NK-92 (cell line): ENCODE measurements around the gene SH3GL1.

Source experiments
- DNase-seq: peaks from one replicate; lab custom pipeline; 2025; ENCODE audit not compliant: unreplicated experiment; lab: John Stamatoyannopoulos, UW

The SH3GL1 gene

DNA sequence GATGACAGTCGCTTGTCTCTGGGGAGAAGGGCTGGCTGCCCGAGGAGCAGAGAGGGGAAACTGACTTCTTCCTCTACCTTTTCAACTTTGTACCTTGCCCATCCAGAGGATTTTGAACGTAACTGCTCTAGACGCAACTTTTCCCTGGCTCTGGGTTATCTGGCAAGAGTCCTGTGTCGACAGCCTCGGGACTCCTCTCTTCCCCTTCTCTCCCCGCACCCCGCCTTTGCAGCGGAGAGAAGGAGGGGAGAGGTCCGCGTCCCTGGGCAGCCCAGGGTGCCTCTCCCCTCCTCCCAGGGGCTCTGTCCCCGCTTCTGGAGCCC is 574 bp downstream of the SH3GL1 start:
- no peak for DNase-seq

DNA sequence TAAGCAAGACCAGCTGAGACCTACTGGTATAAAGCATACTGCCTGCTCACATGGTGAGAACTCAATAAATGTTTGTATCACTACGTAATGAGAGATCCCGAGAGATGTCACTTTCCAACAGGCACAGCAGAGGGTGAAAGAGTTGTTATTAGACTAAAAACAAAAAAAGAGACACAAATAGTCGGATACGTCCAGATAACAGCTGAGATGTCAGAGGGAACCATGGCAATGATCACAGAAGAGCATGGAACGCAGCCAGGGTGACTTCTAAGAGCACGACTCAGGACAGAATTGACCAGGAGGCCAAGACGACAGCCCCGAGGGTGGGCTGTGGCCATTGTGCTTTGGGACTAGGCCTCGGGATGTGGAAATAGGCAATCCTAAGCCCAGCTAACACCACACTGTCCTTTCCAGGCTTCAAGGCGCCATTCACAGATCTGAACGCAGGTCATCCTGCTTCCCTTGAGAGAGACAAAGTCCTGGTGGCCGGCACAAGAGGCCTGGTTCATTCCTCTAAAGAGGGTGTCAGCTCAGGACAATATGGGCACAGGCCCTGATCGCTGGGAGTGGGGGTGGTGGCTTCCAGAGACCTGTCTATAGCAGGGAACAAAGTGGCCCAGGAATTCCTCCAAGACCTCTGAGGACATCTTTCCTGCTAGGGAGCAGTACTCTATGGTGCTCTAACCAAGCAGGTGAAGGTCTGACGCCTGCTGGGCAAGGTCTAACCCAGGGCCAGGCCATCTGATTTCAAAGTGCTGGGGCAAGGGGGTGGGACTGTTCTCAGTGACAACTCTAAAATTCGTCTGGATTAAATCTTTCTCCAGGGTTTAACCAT is 3.2 kb downstream of the SH3GL1 start:
- DNase-seq: no peak

- no peak for DNase-seq
Observed at GRCh38 chr19:4393947-4394590, 6.3 kb downstream of the SH3GL1 start.

GRCh38 chr19:4391701-4392483 is 8.5 kb downstream of the SH3GL1 start:
- no peak for DNase-seq

DNA sequence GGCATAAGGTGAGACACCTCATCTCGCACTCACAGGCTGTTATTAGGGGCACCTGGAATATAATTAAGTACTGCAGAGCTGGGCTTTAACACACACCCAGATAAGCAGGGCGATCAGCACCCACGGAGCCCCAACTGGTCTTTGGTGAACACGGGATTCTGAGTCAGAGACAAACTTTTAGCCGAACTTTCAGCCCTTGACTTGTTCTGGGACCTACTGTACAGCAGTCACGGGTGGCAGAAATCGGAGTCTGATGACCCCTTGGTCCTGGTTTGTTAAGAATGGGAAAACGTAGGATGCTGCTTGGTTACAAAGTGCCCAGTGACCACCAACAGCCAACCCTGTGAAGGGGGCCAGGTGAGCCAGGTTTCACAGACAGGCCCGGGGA is 9.0 kb downstream of the SH3GL1 start:
- DNase-seq: no peak

GRCh38 chr19:4390567-4391305 is 9.6 kb downstream of the SH3GL1 start:
- no peak for DNase-seq

GRCh38 chr19:4390017-4390566 is 10.3 kb downstream of the SH3GL1 start:
- DNase-seq: no peak

- DNase-seq: no peak
Observed at GRCh38 chr19:4389511-4390016, 10.8 kb downstream of the SH3GL1 start.

DNA sequence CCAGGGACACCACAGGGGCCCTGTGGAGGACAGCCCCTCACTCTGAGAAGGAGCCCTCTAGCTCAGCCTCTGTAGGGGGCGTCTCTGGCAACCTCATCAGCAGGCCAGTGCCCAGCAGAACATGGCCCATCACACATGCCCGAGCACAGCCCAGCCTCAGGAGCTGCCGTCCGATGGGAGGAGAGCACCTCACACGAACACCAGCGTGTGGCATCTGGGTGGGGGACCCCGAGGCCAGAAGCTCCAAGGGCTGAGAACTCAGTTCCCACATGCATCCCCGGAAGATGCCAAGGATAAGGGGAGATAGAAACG is 11.3 kb downstream of the SH3GL1 start:
- no peak for DNase-seq

- no peak for DNase-seq
Observed at GRCh38 chr19:4388337-4389063, 11.8 kb downstream of the SH3GL1 start.

- no peak for DNase-seq
Observed at GRCh38 chr19:4386041-4386782, 14.1 kb downstream of the SH3GL1 start.

GRCh38 chr19:4385291-4386040 is 14.9 kb downstream of the SH3GL1 start:
- DNase-seq: no peak

DNA sequence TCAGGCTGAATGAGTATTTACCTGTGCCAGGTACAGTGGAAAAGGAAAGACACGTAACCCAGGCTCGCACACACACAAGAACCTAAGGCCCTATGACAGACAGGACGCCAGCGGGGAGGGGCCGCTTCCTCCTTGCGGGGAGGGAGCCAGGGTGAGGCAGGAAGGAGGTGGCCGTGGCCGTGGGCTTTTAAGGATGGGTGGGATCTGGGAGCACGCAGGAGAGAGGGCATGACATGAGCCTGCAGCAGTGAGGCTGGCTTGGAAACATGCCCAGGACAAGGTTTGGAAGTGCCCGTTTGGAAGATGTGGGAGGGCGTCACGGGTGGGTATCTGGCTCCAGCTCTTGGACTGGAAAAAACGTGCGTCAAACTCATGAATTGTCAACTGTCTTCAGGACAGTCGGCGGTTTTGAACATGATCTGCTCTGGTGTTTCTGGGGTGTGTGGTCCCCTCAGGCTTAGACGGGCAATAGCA is 20.1 kb downstream of the SH3GL1 start:
- no peak for DNase-seq

- no peak for DNase-seq
Observed at GRCh38 chr19:4379383-4380253, 20.7 kb downstream of the SH3GL1 start.

- no peak for DNase-seq
Observed at GRCh38 chr19:4378886-4379285, 21.5 kb downstream of the SH3GL1 start.

- no peak for DNase-seq
Observed at GRCh38 chr19:4376991-4377781, 23.2 kb downstream of the SH3GL1 start.

- DNase-seq: no peak
Observed at GRCh38 chr19:4376671-4376990, 23.7 kb downstream of the SH3GL1 start.
